Right lobe of liver (tissue), 6 donors: ENCODE measurements around the gene CREB5. TPM values are rescaled to one million over a fixed set of nuclear protein-coding genes. Genes with fewer than 3 reads are reported as not detected.

ENCODE experiments used
- ATAC-seq, 4 donors: fragments of 200-7000 bp; cut with Tn5 transposase; one replicate each; pipeline ENCODE4 v1.9.1; 2020; ENCODE audit warnings: mild to moderate bottlenecking in 4 of 4, moderate library complexity in 4 of 4
- DNase-seq, 3 donors: peaks; one replicate each; pipeline ENCODE4 v3.0.0-alpha.2; 2020
- H3K27ac ChIP-seq, 3 donors: fragments of 200-600 bp; one replicate each; pipeline ENCODE4 v1.8.0; 2022
- H3K27me3 ChIP-seq, 2 donors: fragments of 200-600 bp; one replicate each; pipeline ENCODE4 v1.8.0; 2022
- H3K36me3 ChIP-seq, 4 donors: fragments of 200-600 bp; sonication (generic) in 1 of 4; one replicate each; pipeline versions ENCODE4 v1.5.1 to v1.8.0; 2017 to 2022; ENCODE audit warnings: control low read depth in 1 of 4
- H3K4me1 ChIP-seq, 4 donors: fragments of 200-600 bp; sonication (generic) in 1 of 4; one replicate each; pipeline versions ENCODE4 v1.5.1 to v1.8.0; 2017 to 2022; ENCODE audit warnings: control low read depth in 1 of 4
- H3K4me3 ChIP-seq, 3 donors: fragments of 200-600 bp; one replicate each; pipeline ENCODE4 v1.8.0; 2022
- H3K9me3 ChIP-seq, 4 donors: fragments of 200-600 bp; sonication (generic) in 1 of 4; one replicate each; pipeline versions ENCODE4 v1.5.1 to v1.8.0; 2017 to 2022; ENCODE audit warnings: control low read depth in 1 of 4
- POLR2A ChIP-seq: fragments of 450-650 bp; IDR thresholded peaks from one replicate; pipeline ENCODE4 v1.6.1; 2017; ENCODE audit warnings: antibody characterized with exemption, mild to moderate bottlenecking
- WGBS: methylation state at CpG from one replicate; pipeline ENCODE4 v1.1.6; 2018; ENCODE audit warnings: low coverage, low lambda C conversion rate; ENCODE audit not compliant: insufficient coverage; ENCODE audit errors: missing lambda C conversion rate; 5-methylcytosine and 5-hydroxymethylcytosine counted together
- intact Hi-C, 2 donors: fragments of 100-400 bp; cut with DNase I; formaldehyde crosslinking; loops; one replicate each; pipeline versions ENCODE4 v1.11.2 to v1.14.1; 2022
- total RNA-seq, 6 experiments: library from RNA; depleted of rRNA in 2 of 6; stranded (reverse); fragments of >200 nt in 2 of 6; fragmentation: NEBNext Ultra II Directional in 3 of 6; extraction: Animal tissue kit (Norgen Biotek cat#: 25700) in 3 of 6; gene quantifications; one replicate each; pipeline versions ENCODE4 v1.1.0 to v1.2.4, GENCODE V29; 2016 to 2023
- TF ChIP-seq, protein P1 (sequence below), 4 donors: fragments of 200-600 bp in 3 of 4; fragments of 450-650 bp in 1 of 4; IDR thresholded peaks; one replicate each; pipeline versions ENCODE4 v1.5.1 to v1.8.0; 2016 to 2022; ENCODE audit warnings: antibody characterized with exemption in 4 of 4, mild to moderate bottlenecking in 2 of 4
- donor health status: DM: no; HTN: yes; CAD: no.
- donor health status: DM: no; HTN: no; CAD: no.
- donor health status: DM: no; HTN: no; CAD: no.
- donor health status: DM: no; HTN: yes; CAD: no.
- donor health status: DM: no; HTN: yes; CAD: no.

Gene CREB5
- total RNA-seq, 6 experiments from 2014 or later = 0.48 to 6.3 (median 1.4) TPM

DNA sequence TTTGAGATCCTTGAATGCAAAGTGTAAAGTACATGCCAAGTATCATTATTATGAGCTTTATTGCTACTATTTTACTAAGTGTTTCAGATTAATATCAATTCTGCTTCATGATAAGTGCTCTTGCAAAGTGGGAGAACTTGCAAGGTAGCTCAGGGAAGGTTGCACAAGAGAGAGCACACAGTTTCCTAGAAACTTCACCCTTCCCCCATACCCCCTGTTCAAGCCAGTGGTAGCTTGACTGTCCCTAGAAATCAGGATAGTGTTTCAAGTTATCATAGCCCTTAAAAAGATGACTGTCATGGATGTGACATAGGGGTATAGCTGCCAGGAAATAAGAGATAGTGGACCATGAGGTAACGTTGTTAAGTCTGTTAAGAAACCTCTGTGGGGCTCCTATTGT lies 294.3 kb downstream of the CREB5 start:
- no peak for ATAC-seq

DNA sequence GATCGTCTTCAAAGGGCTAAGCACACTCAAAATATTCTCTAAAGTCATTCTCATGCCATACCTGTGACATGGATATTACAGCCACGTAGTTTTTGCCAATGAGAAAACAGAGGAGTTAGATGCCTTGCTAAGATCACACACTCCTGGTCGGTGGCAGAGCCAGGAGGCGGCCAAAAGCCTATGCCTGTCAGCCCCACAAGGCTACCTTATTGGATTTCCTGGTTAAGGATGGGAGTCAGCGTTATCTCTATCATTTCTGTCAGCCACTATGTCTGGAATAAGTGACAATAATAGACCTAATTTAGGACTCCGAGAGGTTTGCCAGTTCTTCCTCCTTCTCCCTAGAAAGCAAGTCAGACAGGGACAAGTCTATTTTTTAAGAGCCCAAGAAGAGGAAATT lies 295.0 kb downstream of the CREB5 start:
- Histone ChIP-seq H3K27me3 (no peaks in the 10 kb centered on the region), H3K27ac (no peak overlapping the region), H3K4me1 (no peaks in the 10 kb centered on the region), H3K9me3 (no peaks in the 10 kb centered on the region), H3K36me3 (no peaks in the 10 kb centered on the region), H3K4me3 (no peak overlapping the region)
- no peak for TF ChIP-seq POLR2A
- TF ChIP-seq, protein P1, sequence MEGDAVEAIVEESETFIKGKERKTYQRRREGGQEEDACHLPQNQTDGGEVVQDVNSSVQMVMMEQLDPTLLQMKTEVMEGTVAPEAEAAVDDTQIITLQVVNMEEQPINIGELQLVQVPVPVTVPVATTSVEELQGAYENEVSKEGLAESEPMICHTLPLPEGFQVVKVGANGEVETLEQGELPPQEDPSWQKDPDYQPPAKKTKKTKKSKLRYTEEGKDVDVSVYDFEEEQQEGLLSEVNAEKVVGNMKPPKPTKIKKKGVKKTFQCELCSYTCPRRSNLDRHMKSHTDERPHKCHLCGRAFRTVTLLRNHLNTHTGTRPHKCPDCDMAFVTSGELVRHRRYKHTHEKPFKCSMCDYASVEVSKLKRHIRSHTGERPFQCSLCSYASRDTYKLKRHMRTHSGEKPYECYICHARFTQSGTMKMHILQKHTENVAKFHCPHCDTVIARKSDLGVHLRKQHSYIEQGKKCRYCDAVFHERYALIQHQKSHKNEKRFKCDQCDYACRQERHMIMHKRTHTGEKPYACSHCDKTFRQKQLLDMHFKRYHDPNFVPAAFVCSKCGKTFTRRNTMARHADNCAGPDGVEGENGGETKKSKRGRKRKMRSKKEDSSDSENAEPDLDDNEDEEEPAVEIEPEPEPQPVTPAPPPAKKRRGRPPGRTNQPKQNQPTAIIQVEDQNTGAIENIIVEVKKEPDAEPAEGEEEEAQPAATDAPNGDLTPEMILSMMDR (IDR thresholded peaks at IDR 0.05) = no peak
- DNase-seq (no peak), ATAC-seq (no peak)
- intact Hi-C loops = no loop called here
- WGBS = 55% methylated on average over 6 of the region's 6 CpGs

More for the DNA sequence above, 294.3 kb downstream of the CREB5 start:
- Histone ChIP-seq H3K36me3 (no peaks in the 10 kb centered on the region), H3K27ac (no peak overlapping the region), H3K27me3 (no peaks in the 10 kb centered on the region), H3K4me3 (no peak overlapping the region), H3K9me3 (no peaks in the 10 kb centered on the region), H3K4me1 (no peaks in the 10 kb centered on the region)
- 18% methylated on average over 1 of the region's 1 CpG for WGBS
- intact Hi-C loops = no loop called here
- TF ChIP-seq, protein P1 (IDR thresholded peaks at IDR 0.05) = no peak
- DNase-seq = no peak

DNA sequence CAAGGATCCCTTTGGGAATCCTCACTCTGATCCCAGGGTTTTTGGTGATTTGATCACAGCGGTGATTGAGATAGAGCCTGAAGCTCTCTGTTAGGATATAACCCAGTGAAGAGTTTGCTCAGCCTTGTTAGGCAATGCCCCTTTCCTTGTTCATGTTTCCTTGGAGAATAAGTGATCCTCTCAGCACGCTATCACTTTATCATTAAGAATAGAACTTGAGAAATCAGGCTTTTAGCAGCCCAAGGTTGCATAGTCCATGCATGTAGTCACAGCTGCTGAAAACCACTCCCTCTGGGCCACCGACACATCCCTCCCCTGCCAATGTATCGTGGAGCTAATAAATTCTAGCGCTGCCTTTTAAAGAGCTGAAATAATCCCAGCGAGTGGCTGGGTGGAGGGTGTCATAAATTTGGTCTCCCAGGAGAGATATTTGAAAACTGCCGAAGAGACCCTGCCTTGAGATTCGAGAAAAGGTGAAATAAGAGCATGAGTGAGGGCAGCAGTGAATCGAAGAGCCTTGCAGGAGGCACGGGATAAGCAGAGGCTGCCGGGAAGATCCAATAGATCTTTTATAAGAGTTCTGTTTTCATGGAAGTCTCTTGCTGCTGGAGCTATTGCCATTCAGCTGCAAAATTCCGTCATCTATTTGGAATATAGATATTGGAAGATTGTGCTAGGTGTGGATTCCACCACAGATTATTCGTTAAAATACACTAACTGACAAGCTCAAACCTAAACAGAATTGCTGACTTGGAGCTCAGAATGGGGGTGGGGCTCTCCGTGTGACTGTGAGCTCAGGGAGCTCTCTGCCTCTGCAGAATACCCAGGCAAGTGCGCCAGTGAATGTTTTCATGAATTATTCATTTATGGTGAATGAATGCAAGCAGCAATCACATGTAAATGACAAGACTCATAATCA lies 296.0 kb downstream of the CREB5 start:
- ATAC-seq (no peak), DNase-seq (no peak)
- no peaks in the 10 kb centered on the region for H3K36me3 ChIP-seq
- TF ChIP-seq, protein P1 (IDR thresholded peaks at IDR 0.05) = no peak
- TF ChIP-seq POLR2A = no peak
- no peak overlapping the region for H3K4me3 ChIP-seq
- H3K4me1 ChIP-seq = no peaks in the 10 kb centered on the region
- intact Hi-C loops = no loop called here
- 55% methylated on average over 13 of the region's 15 CpGs for WGBS
- H3K9me3 ChIP-seq = no peaks in the 10 kb centered on the region
- H3K27me3 ChIP-seq = no peaks in the 10 kb centered on the region
- no peak overlapping the region for H3K27ac ChIP-seq

DNA sequence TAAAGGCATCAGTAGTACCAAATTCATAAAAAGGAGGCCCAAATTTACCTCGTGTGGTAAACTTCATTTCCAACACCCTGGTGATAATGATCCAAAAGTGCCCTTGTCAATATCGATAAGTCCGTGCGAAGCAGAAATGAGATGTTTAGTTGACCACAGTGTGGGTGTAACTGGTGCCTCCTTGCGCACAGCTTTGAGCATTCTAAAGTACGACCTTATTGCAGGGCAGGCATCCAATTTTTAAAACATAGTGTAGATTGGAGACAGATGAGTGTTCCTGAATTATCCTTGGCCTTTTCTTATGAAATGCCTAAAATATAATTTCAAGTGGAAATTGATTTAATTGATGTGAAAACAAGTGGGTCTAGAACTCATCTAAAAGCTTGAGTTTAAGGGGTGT lies 297.4 kb downstream of the CREB5 start:
- no peak for ATAC-seq
- Histone ChIP-seq H3K9me3 (no peaks in the 10 kb centered on the region), H3K27me3 (no peaks in the 10 kb centered on the region), H3K4me1 (no peaks in the 10 kb centered on the region), H3K4me3 (no peak overlapping the region), H3K36me3 (no peaks in the 10 kb centered on the region), H3K27ac (no peak overlapping the region)
- DNase-seq = no peak
- no peak for TF ChIP-seq POLR2A
- intact Hi-C loops = no loop called here
- 79% methylated on average over 6 of the region's 6 CpGs for WGBS

DNA sequence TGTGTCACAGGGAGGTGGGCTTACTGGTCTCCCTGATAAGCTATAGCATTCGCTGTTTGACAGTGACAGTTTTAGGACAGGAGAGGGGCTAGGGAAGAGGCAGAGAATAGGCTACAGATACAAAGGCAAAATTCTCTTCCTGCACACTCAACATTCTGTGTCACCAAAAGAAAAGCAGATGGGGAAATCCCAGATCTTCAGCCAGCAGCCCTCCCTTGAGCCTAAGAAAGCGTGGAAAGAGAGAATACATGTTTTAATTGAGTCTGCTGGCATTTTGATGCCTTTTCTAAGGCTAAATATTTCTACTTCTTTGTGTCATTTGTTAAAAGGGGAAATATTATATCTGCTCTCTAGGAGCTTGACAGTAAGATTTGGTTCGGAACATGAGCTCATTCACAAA lies 298.8 kb downstream of the CREB5 start:
- H3K27ac ChIP-seq = no peak overlapping the region
- no peak for DNase-seq
- H3K9me3 ChIP-seq = no peaks in the 10 kb centered on the region
- no peaks in the 10 kb centered on the region for H3K36me3 ChIP-seq
- ATAC-seq = no peak
- no peaks in the 10 kb centered on the region for H3K27me3 ChIP-seq
- H3K4me1 ChIP-seq = no peaks in the 10 kb centered on the region
- TF ChIP-seq, protein P1 (IDR thresholded peaks at IDR 0.05) = no peak
- TF ChIP-seq POLR2A = no peak
- 80% methylated on average over 3 of the region's 3 CpGs for WGBS
- intact Hi-C loops = no loop called here
- H3K4me3 ChIP-seq = no peak overlapping the region
